Heart right ventricle (tissue), 16 donors: ENCODE measurements around the gene SOX8. TPM values are rescaled to one million over a fixed set of nuclear protein-coding genes. Genes with fewer than 3 reads are reported as not detected.
A peak's percentile ranks its signal among the peaks of the same experiment; 100 is the strongest.

ENCODE experiments used
- ATAC-seq, 8 donors: fragments of 200-7000 bp; cut with Tn5 transposase; one replicate each; pipeline ENCODE4 v1.9.1; 2020; ENCODE audit warnings: mild to moderate bottlenecking in 8 of 8, moderate library complexity in 8 of 8, moderate number of reproducible peaks in 1 of 8
- DNase-seq, 2 donors: peaks; one replicate each; pipeline ENCODE4 v3.0.0-alpha.2; 2020
- H3K27ac ChIP-seq, 10 donors: fragments of 200-600 bp; sonication (generic) in 2 of 10; one replicate each; pipeline versions ENCODE4 v1.5.0 to v1.8.0; 2020 to 2022; ENCODE audit warnings: mild to moderate bottlenecking in 3 of 10
- H3K27me3 ChIP-seq, 7 donors: fragments of 200-600 bp; one replicate each; pipeline ENCODE4 v1.8.0; 2021 to 2022; ENCODE audit warnings: mild to moderate bottlenecking in 2 of 7
- H3K36me3 ChIP-seq, 9 donors: fragments of 200-600 bp; sonication (generic) in 1 of 9; one replicate each; pipeline versions ENCODE4 v1.5.0 to v1.8.0; 2020 to 2022; ENCODE audit warnings: mild to moderate bottlenecking in 2 of 9
- H3K4me1 ChIP-seq, 9 donors: fragments of 200-600 bp; sonication (generic) in 1 of 9; one replicate each; pipeline versions ENCODE4 v1.5.0 to v1.8.0; 2020 to 2022; ENCODE audit warnings: mild to moderate bottlenecking in 4 of 9
- H3K4me3 ChIP-seq, 10 donors: fragments of 200-600 bp; sonication (generic) in 2 of 10; one replicate each; pipeline versions ENCODE4 v1.5.0 to v1.8.0; 2020 to 2022; ENCODE audit warnings: mild to moderate bottlenecking in 7 of 10, moderate library complexity in 2 of 10
- H3K9me3 ChIP-seq, 11 donors: fragments of 200-600 bp in 10 of 11; sonication (generic) in 2 of 11; one replicate each; pipeline versions ENCODE4 v1.5.0 to v1.8.0; 2013 to 2022; ENCODE audit warnings: mild to moderate bottlenecking in 2 of 11, control low read depth in 1 of 11, moderate library complexity in 1 of 11
- CTCF ChIP-seq, 9 donors: fragments of 200-600 bp; sonication (generic) in 2 of 9; IDR thresholded peaks; one replicate each; pipeline versions ENCODE4 v1.5.0 to v1.8.0; 2021 to 2022; ENCODE audit warnings: antibody characterized with exemption in 9 of 9, mild to moderate bottlenecking in 5 of 9, moderate library complexity in 1 of 9
- WGBS, 2 donors: extraction: QIAGEN DNeasy Blood & Tissue Kit; methylation state at CpG; one replicate each; pipeline ENCODE4 v1.1.7; 2013; ENCODE audit warnings: inconsistent platforms in 1 of 2; 5-methylcytosine and 5-hydroxymethylcytosine counted together
- intact Hi-C, 10 donors: fragments of 100-400 bp; cut with DNase I; formaldehyde crosslinking; loops; one replicate each; pipeline versions ENCODE4 v1.11.1 to v1.14.2; 2022
- polyA plus RNA-seq, 2 donors: library from polyadenylated mRNA; stranded (reverse); fragments of 200-250 nt; gene quantifications; one replicate each; pipeline ENCODE4 v1.2.3, GENCODE V29; 2013
- total RNA-seq, 10 donors: library from RNA; stranded (reverse); fragmentation: NEBNext Ultra II Directional in 3 of 10; extraction: Animal tissue kit (Norgen Biotek cat#: 25700) in 3 of 10; gene quantifications; one replicate each; pipeline versions ENCODE4 v1.2.1 to v1.2.4, GENCODE V29; 2021 to 2023
- donor health status: Arrhythmogenic right ventricular cardiomyopathy.
- donor health status: ischemic (EF 13 %, LVEDD 7.1; RV severe dilation, severe dysfunction).
- donor health status: healthy with polysubstance abuse.
- donor health status: DM: no; HTN: yes; CAD: no.
- donor health status: DM: no; HTN: no; CAD: no.
- donor health status: ischemic (EF 25% LVEDD 6.9; RV normal size, moderate dysfunction).
- donor health status: ischemic (EF 25% LVEDD 5.7; RV mildly dilated, moderate dysfunction).
- donor health status: healthy.
- donor health status: DM: yes; HTN: yes; CAD: no.
- donor health status: Ischemic cardiomyopathy.
- donor health status: ischemic (EF 35%, LVEDD 5.7; RV mildly dilated, moderate dysfunction).
- donor health status: nonischemic (EF 11% LVEDD 7.7; RV severe dilation, severe dysfunction).
- donor health status: DM: yes; HTN: yes; CAD: no.
- donor health status: PGD.
- donor health status: ischemic (EF 29% LVEDD 5.4; RV normal size, mild dysfunction).
- donor health status: nonischemic (EF 23%, LVEDD 6.1; RV moderate dilation, normal function).

The SOX8 gene
- total and polyA plus RNA-seq, 12 donors: 0.35 to 2.3 (median 1.0) TPM

DNA sequence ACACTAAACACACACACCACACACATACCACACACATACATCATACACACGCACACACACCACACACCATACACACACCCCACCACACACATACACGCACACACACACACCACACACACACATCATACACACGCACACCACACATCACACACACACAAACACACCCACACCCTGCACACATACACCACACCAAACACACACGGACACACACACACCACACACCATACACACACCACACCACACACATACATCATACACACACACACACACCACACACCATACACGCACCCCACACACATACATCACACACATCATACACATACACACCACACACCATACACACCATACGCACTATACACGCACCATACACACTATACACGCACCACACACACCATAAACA, 3.7 kb upstream of the SOX8 start:
- H3K4me1 ChIP-seq: peaks cover 8 to 30% (median 16%) of the 10 kb centered on the region in 9 donors
- no peak for TF ChIP-seq CTCF (IDR thresholded peaks at IDR 0.05)
- no peak overlapping the region for H3K4me3 ChIP-seq
- intact Hi-C loops: no loop called here
- DNase-seq (no peak), ATAC-seq (no peak)
- H3K36me3 ChIP-seq: no peaks in the 10 kb centered on the region
- H3K27me3 ChIP-seq: peaks cover 16 to 41% (median 28%) of the 10 kb centered on the region in 7 donors
- H3K27ac ChIP-seq: no peak overlapping the region
- H3K9me3 ChIP-seq: no peaks in the 10 kb centered on the region
- 55 to 96% methylated on average over 7 to 8 of the region's 8 CpGs for WGBS, 2 donors

DNA sequence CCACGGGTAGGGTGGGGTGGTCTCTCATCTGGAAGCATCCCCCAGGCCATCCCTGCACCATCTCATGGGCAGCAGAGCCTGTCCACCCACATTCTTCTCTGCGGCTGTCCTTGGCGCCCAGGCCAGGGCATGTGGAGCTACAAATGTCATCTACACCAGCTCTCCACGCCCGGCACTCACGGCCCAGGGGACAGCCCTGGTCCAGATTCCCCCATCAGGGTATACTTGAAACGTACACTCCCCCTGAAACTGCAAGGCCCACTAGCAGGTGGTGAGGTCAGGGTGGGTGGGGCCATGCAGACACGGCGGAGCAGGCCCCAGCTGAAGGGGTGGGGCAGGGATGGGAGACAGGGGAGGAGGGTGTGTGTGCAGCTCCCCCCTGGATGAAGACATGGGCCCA, 3.2 kb upstream of the SOX8 start:
- H3K36me3 ChIP-seq: no peaks in the 10 kb centered on the region
- ATAC-seq (no peak), DNase-seq (no peak)
- intact Hi-C loops: no loop called here
- H3K9me3 ChIP-seq: no peaks in the 10 kb centered on the region
- no peak overlapping the region for H3K27ac ChIP-seq
- H3K4me1 ChIP-seq: peaks cover 8 to 30% (median 16%) of the 10 kb centered on the region in 9 donors
- WGBS, 2 donors: 75 to 79% methylated on average over 9 of the region's 9 CpGs
- H3K27me3 ChIP-seq: peaks cover 16 to 46% (median 29%) of the 10 kb centered on the region in 7 donors
- TF ChIP-seq CTCF (IDR thresholded peaks at IDR 0.05): no peak
- H3K4me3 ChIP-seq: no peak overlapping the region

GRCh38 chr16:979147-979546, 2.4 kb upstream of the SOX8 start:
- no peak for ATAC-seq
- no peak for TF ChIP-seq CTCF (IDR thresholded peaks at IDR 0.05)
- WGBS, 2 donors: 87 to 92% methylated on average over 14 of the region's 14 CpGs
- Histone ChIP-seq H3K27me3 (peaks cover 16 to 53% (median 35%) of the 10 kb centered on the region in 7 donors), H3K9me3 (no peaks in the 10 kb centered on the region), H3K4me1 (peaks cover 8 to 25% (median 14%) of the 10 kb centered on the region in 9 donors), H3K27ac (no peak overlapping the region), H3K36me3 (no peaks in the 10 kb centered on the region), H3K4me3 (no peak overlapping the region)
- intact Hi-C loops: no loop called here
- DNase-seq: no peak

GRCh38 chr16:979859-980594, 1.5 kb upstream of the SOX8 start:
- intact Hi-C loops: no loop called here
- no peaks in the 10 kb centered on the region for H3K36me3 ChIP-seq
- TF ChIP-seq CTCF (IDR thresholded peaks at IDR 0.05): no peak
- peak overlapping the region; percentile 28 to 65 (median 54) for H3K4me3 ChIP-seq
- peaks cover 16 to 59% (median 35%) of the 10 kb centered on the region in 7 donors for H3K27me3 ChIP-seq
- H3K27ac ChIP-seq: peak overlapping the region in 7 of 10 donors; percentile 33 to 69 (median 43)
- no peak for DNase-seq
- H3K9me3 ChIP-seq: no peaks in the 10 kb centered on the region
- 18 to 30% methylated on average over 59 to 63 of the region's 63 CpGs for WGBS, 2 donors
- peaks cover 6 to 19% (median 14%) of the 10 kb centered on the region in 9 donors for H3K4me1 ChIP-seq
- no peak for ATAC-seq
